ENCODE results near the gene LRRN2.

Gene LRRN2

GRCh38 chr1:204712708-204713430 is 27.3 kb upstream of the LRRN2 start:
- DNase-seq (ENCODE audit: low read depth, low spot score): no peak

GRCh38 chr1:204711947-204712701 is 26.6 kb upstream of the LRRN2 start:
- peak; percentile 51 for DNase-seq (ENCODE audit: low read depth, low spot score)

- peak; percentile 71 for DNase-seq (ENCODE audit: low read depth, low spot score)
These were observed 25.8 kb upstream of the LRRN2 start for GRCh38 chr1:204711103-204711946.

- DNase-seq (ENCODE audit: low read depth, low spot score): peak; percentile 81
These were observed 24.7 kb upstream of the LRRN2 start for GRCh38 chr1:204709960-204710912.

- no peak for DNase-seq (ENCODE audit: low read depth, low spot score)
These were observed 23.5 kb upstream of the LRRN2 start for GRCh38 chr1:204709021-204709420.

GRCh38 chr1:204706838-204707509 is 21.4 kb upstream of the LRRN2 start:
- DNase-seq (ENCODE audit: low read depth, low spot score): peak; percentile 65

- no peak for DNase-seq (ENCODE audit: low read depth, low spot score)
These were observed 20.6 kb upstream of the LRRN2 start for GRCh38 chr1:204705888-204706837.

GRCh38 chr1:204705493-204705811 is 19.9 kb upstream of the LRRN2 start:
- no peak for DNase-seq (ENCODE audit: low read depth, low spot score)

- DNase-seq (ENCODE audit: low read depth, low spot score): no peak
These were observed 19.4 kb upstream of the LRRN2 start for GRCh38 chr1:204704794-204705492.

GRCh38 chr1:204703826-204704612 is 18.5 kb upstream of the LRRN2 start:
- DNase-seq (ENCODE audit: low read depth, low spot score): no peak

- no peak for DNase-seq (ENCODE audit: low read depth, low spot score)
These were observed 17.7 kb upstream of the LRRN2 start for GRCh38 chr1:204703268-204703664.

- DNase-seq (ENCODE audit: low read depth, low spot score): no peak
These were observed 17.2 kb upstream of the LRRN2 start for GRCh38 chr1:204702552-204703267.

- no peak for DNase-seq (ENCODE audit: low read depth, low spot score)
These were observed 15.7 kb upstream of the LRRN2 start for GRCh38 chr1:204701229-204701628.

- DNase-seq (ENCODE audit: low read depth, low spot score): no peak
These were observed 12.4 kb upstream of the LRRN2 start for GRCh38 chr1:204697893-204698292.

- DNase-seq (ENCODE audit: low read depth, low spot score): no peak
These were observed 11.1 kb upstream of the LRRN2 start for GRCh38 chr1:204696606-204697005.

- DNase-seq (ENCODE audit: low read depth, low spot score): no peak
These were observed 10.2 kb upstream of the LRRN2 start for GRCh38 chr1:204695692-204696091.

GRCh38 chr1:204694145-204694544 is 8.6 kb upstream of the LRRN2 start:
- no peak for DNase-seq (ENCODE audit: low read depth, low spot score)

Data from ELF-1 (cell line).